ENCODE measurements around the gene ADSL.
"Not testable (repeated sequence)": the region's sequence is repeated elsewhere in the genome, so short reads cannot be mapped to it uniquely, and the experiment has no call there.

The ADSL gene

GRCh38 chr22:40346185-40347118, at the start of gene ADSL:
Gene ADSL (plus strand): TSS chr22:40346500. CDS start chr22:40346559, 59 bp downstream.
- DNase-seq (ENCODE audit: low read depth, low spot score) = peak; percentile 61

GRCh38 chr22:40300316-40300715, 46.0 kb upstream of the ADSL start:
- DNase-seq (ENCODE audit: low read depth, low spot score) = no peak

- DNase-seq (ENCODE audit: low read depth, low spot score) = no peak
Measured at GRCh38 chr22:40300884-40301672, 45.2 kb upstream of the ADSL start.

- DNase-seq (ENCODE audit: low read depth, low spot score) = no peak
Measured at GRCh38 chr22:40302149-40302548, 44.2 kb upstream of the ADSL start.

GRCh38 chr22:40305625-40306024, 40.7 kb upstream of the ADSL start:
- DNase-seq (ENCODE audit: low read depth, low spot score) = no peak

- no peak for DNase-seq (ENCODE audit: low read depth, low spot score)
Measured at GRCh38 chr22:40308999-40309573, 37.2 kb upstream of the ADSL start.

- no peak for DNase-seq (ENCODE audit: low read depth, low spot score)
Measured at GRCh38 chr22:40309631-40310030, 36.7 kb upstream of the ADSL start.

GRCh38 chr22:40310081-40310767, 36.1 kb upstream of the ADSL start:
- peak; percentile 71 for DNase-seq (ENCODE audit: low read depth, low spot score)

- DNase-seq (ENCODE audit: low read depth, low spot score) = no peak
Measured at GRCh38 chr22:40310768-40311120, 35.6 kb upstream of the ADSL start.

- not testable (repeated sequence) for DNase-seq (ENCODE audit: low read depth, low spot score)
Measured at GRCh38 chr22:40311646-40312045, 34.7 kb upstream of the ADSL start.

- DNase-seq (ENCODE audit: low read depth, low spot score) = no peak
Measured at GRCh38 chr22:40312050-40312449, 34.2 kb upstream of the ADSL start.

GRCh38 chr22:40313007-40313406, 33.3 kb upstream of the ADSL start:
- no peak for DNase-seq (ENCODE audit: low read depth, low spot score)

GRCh38 chr22:40314041-40314440, 32.3 kb upstream of the ADSL start:
- DNase-seq (ENCODE audit: low read depth, low spot score) = no peak

GRCh38 chr22:40320687-40321086, 25.6 kb upstream of the ADSL start:
- no peak for DNase-seq (ENCODE audit: low read depth, low spot score)

- DNase-seq (ENCODE audit: low read depth, low spot score) = no peak
Measured at GRCh38 chr22:40322021-40322420, 24.3 kb upstream of the ADSL start.

- DNase-seq (ENCODE audit: low read depth, low spot score) = no peak
Measured at GRCh38 chr22:40322818-40323447, 23.4 kb upstream of the ADSL start.

- no peak for DNase-seq (ENCODE audit: low read depth, low spot score)
Measured at GRCh38 chr22:40323681-40324171, 22.6 kb upstream of the ADSL start.

- DNase-seq (ENCODE audit: low read depth, low spot score) = no peak
Measured at GRCh38 chr22:40324468-40325305, 21.6 kb upstream of the ADSL start.

- DNase-seq (ENCODE audit: low read depth, low spot score) = no peak
Measured at GRCh38 chr22:40325315-40325714, 21.0 kb upstream of the ADSL start.
